Uterus (tissue), 2 donors: Measurements from ENCODE around the gene SBK3.

Experiments used
- CTCF ChIP-seq, 4 experiments: fragments of 200-600 bp in 2 of 4; fragments of 450-650 bp in 2 of 4; sonication (generic) in 2 of 4; IDR thresholded peaks; one replicate each; pipeline ENCODE4 v1.5.1; 2016 to 2019; ENCODE audit warnings: antibody characterized with exemption in 4 of 4, mild to moderate bottlenecking in 2 of 4, moderate library complexity in 1 of 4
- POLR2A ChIP-seq, 2 donors: fragments of 450-650 bp; IDR thresholded peaks; one replicate each; pipeline ENCODE4 v1.6.1; 2016; ENCODE audit warnings: antibody characterized with exemption in 2 of 2, mild to moderate bottlenecking in 1 of 2, moderate library complexity in 1 of 2

- TF ChIP-seq CTCF (IDR thresholded peaks at IDR 0.05) (no peak), POLR2A (IDR thresholded peaks at IDR 0.05) (no peak)
These were observed 49.5 kb downstream of the SBK3 start for GRCh38 chr19:55495646-55496349.
